IPS-18c (cell line): ENCODE measurements around the gene C12orf60.

Experiments used
- H3K4me3 ChIP-seq: 2 replicates; pipeline ENCODE4 v1.7.0; 2013; ENCODE audit warnings: low read depth, mild to moderate bottlenecking, low read length, moderate library complexity; ENCODE audit not compliant: insufficient read depth
- H3K9me3 ChIP-seq: one replicate; pipeline ENCODE4 v1.6.1; 2013; ENCODE audit warnings: mild to moderate bottlenecking, low read length, moderate library complexity; ENCODE audit not compliant: control insufficient read depth, insufficient read depth

The C12orf60 gene

GRCh38 chr12:14846042-14846587 is 42.6 kb downstream of the C12orf60 start:
- no peak overlapping the region for H3K4me3 ChIP-seq
- no peaks in the 10 kb centered on the region for H3K9me3 ChIP-seq

DNA sequence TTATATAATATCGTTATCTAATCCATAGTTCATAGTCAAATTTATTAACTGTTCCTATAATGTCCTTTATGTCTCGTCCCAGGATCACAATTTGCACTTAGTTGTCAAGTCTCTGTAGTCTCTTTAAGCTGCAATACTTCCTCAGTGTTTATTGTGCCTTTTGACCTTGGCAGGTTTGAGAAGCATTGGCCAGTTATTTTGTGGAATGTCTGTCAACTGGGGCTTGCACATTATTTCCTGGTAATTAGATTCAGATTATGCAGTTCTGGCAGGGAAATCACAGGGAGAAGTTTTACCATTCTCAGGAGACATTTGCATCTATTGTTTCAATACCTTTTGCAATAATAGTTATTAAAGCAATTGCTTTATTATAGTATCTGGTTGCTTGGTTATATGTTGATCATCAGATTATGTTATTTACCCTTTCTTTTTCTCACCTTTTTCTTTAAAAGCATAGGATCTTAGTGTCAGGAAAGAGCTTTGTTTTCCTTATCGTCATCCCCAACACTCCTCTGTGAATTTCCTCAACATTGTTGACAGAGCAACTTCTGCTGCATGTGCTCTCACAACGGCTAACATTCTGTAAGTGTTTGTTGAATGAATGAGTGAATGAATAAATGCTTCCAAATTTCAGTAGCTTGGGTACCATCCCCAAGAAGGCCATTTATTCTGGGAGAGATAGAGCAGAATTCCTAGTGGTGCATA is 43.6 kb downstream of the C12orf60 start:
- no peak overlapping the region for H3K4me3 ChIP-seq
- no peaks in the 10 kb centered on the region for H3K9me3 ChIP-seq

DNA sequence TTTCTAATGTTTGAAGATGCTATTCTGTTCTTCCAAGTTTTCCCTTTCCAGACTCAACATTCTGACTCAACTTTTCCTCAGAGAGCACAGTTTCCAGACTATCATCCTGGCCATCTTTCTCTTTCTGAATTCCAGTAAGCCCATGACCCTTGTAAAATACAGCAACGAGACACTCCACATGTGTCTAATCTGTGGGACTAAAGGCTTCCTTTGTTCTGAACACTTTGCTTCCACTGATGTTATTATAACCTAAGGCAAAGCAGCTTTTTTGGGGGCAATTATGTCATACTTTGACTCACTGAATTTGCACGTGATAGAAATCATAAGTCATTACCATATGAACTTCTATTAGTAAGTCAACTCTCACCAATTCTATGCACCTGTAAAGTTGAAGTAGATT is 46.2 kb downstream of the C12orf60 start:
- no peaks in the 10 kb centered on the region for H3K9me3 ChIP-seq
- H3K4me3 ChIP-seq: no peak overlapping the region

DNA sequence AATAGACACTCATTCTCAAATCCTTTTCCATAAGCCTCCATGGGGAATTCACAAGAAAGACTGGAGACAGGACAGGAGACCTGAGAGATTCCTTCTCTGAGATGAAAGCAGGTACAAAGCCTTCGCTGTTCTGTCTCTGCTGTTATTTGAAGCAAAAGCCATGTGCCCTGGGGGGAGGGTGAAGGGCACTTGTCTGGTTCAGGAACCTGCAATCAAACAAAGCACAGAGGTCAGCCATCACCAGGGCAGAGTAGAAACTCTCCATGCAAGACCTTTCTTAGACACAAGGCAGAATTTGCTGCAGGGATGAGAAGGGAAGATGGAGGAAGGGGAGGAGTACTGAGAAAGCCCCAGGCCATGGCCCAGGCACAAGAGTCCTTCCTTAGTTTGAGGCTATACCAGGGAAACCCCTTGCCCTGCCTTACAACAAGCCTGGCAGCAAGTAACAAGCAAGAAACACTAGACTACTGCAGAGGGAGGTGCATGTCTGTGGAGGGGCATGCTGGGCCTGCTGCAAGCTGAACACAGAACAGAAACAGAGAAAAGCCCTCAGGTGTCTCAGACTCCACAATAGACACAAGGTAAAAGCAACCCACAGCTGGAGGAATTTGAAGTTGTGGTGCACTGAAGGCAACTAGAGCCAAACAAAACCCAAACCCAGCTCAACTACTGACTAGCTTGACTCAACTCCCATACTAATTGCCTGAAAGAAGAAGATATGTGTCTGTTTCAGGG is 47.6 kb downstream of the C12orf60 start:
- Histone ChIP-seq H3K9me3 (no peaks in the 10 kb centered on the region), H3K4me3 (no peak overlapping the region)

DNA sequence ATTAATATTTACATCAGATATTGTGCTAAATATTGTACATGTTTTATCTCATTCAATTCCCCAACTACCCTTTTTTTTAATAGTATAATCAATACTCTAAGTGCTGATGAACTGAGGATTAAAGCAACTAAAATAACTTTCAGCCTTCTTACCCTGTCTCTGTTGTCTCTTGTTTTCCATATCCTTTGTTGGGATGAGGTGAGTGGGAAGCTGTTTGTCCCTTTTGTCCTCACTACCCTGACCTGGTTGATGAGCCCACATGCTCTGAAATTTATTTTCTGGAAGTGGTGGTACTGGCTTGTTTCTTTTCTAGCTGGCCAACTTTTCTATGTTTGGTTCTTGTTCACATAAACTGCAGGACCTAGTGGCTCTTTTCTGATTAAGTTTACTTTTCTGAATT is 49.4 kb downstream of the C12orf60 start:
- Histone ChIP-seq H3K9me3 (no peaks in the 10 kb centered on the region), H3K4me3 (no peak overlapping the region)

- no peaks in the 10 kb centered on the region for H3K9me3 ChIP-seq
- no peak overlapping the region for H3K4me3 ChIP-seq
Observed at GRCh38 chr12:14853961-14854360, 50.5 kb downstream of the C12orf60 start.

DNA sequence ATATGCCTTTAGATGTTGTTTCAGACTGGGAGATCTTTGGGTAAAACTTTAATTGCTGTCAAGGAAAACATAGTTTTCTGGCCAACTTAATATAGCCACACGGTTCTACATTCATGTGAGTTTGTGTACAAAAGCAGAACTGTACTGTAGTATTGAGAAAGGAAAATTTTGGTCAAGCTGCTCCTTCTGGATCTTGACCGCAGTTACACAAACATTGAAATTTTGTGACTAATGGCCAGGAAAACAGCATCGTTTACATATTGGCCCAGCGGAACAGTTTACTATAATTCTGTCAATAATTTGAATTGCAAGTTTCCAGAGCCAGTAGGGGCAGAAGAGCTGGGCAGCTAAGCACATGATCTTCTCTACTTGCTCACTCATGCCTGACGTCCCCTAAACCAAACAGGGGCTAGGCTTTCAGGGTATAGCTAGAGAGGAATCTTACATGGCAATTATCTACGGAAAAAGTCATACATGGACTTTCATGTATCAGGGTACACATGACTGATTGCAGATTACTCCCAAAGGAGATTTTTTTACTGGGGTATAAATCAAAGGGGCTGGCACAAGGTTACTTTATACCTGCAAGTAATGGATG is 51.2 kb downstream of the C12orf60 start:
- H3K9me3 ChIP-seq: no peaks in the 10 kb centered on the region
- no peak overlapping the region for H3K4me3 ChIP-seq

GRCh38 chr12:14858513-14858912 is 55.0 kb downstream of the C12orf60 start:
- Histone ChIP-seq H3K9me3 (peaks cover 2% of the 10 kb centered on the region), H3K4me3 (no peak overlapping the region)

GRCh38 chr12:14860490-14860889 is 57.0 kb downstream of the C12orf60 start:
- Histone ChIP-seq H3K9me3 (peaks cover 2% of the 10 kb centered on the region), H3K4me3 (no peak overlapping the region)

DNA sequence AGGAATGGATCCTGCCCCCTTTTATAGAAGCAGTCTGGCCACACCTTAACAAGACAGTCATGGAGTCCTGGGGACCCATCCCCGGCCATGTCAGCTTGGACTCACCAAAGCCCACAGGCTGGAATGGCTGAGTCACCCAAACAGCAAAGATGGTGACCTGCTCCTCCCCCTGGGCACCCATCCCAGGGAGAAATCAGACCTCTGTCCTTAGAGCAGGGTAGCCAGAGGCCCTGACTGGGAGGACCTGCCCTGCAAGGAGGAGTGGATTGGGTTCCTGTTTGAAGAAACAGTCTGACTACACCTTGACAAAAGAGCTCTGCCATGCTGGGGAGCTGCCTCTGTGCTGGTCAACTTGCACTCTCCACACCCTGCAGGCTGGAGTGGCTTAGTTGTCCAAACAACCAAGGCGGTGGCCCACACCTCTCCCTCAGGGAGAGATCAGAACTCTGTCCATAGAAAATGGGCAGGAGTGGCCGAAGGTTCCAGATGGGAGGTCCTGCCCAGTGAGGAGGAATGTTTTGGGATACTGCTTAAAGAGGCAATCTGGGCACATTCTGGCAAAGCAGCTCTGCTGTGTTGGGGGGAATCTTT is 65.5 kb downstream of the C12orf60 start:
- Histone ChIP-seq H3K9me3 (peaks cover 4% of the 10 kb centered on the region), H3K4me3 (no peak overlapping the region)

DNA sequence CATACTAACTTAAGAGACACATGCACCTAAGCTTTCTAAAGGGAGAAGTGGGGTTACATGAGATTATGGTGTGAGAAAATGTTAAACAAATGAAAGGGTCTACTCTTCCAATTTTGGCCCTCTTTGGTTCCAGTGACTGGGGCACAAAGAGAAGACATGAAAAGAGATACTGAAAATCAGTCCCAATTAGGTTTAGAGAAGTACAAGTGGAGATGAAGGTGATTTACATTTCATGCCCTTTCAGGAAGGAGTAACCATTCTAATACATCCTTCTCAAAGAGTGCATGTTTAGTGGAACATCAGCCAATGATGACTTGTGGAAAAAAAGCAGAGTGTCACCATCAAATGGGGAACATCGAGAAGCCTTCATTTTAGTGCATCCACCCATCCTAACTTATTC is 67.8 kb downstream of the C12orf60 start:
- peaks cover 4% of the 10 kb centered on the region for H3K9me3 ChIP-seq
- H3K4me3 ChIP-seq: no peak overlapping the region

DNA sequence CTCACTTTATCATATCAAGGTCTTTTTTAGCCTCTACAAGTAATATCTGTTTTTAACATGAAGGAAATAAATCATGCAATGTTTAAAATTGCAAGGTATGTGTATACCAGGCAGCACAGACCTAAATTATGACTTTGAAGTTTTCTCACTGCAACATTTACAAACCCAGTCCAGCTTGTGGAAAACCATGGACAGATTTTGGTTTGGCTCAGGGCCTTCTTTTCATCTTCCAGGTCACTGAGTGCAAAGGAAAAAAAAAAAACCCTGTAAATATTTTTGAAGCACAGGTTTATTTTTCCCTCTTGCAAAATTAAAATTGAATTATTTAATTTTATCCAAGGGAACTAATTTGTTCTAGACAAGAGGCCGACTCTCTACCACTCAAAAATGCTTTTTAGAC is 68.4 kb downstream of the C12orf60 start:
- peaks cover 3% of the 10 kb centered on the region for H3K9me3 ChIP-seq

GRCh38 chr12:14873440-14874185 is 70.1 kb downstream of the C12orf60 start:
- H3K9me3 ChIP-seq: no peaks in the 10 kb centered on the region
- H3K4me3 ChIP-seq: no peak overlapping the region

More for the DNA sequence above, 68.4 kb downstream of the C12orf60 start:
- no peak overlapping the region for H3K4me3 ChIP-seq
